Mesenchymal stem cell (in vitro differentiated cells and primary cell): ENCODE measurements around the gene IRAK1.

Experiments
- DNase-seq: peaks from one replicate; pipeline ENCODE4 v3.0.0-alpha.2; 2013
- H2AFZ ChIP-seq: one replicate; pipeline ENCODE4 v1.6.1; 2013; ENCODE audit warnings: low read depth, mild to moderate bottlenecking, control low read depth, inconsistent platforms, low read length, moderate library complexity
- H2AK5ac ChIP-seq: 2 replicates; pipeline ENCODE4 v1.6.1; 2013; ENCODE audit warnings: low read length, moderate library complexity, mild to moderate bottlenecking, inconsistent platforms; ENCODE audit not compliant: severe bottlenecking
- H2BK120ac ChIP-seq: one replicate; pipeline ENCODE4 v1.6.1; 2013; ENCODE audit warnings: low read depth, mild to moderate bottlenecking, inconsistent platforms, low read length, moderate library complexity
- H2BK12ac ChIP-seq, 2 experiments: one replicate each; pipeline ENCODE4 v1.6.1; 2013; ENCODE audit warnings: inconsistent platforms in 2 of 2, low read length in 2 of 2, mild to moderate bottlenecking in 2 of 2, moderate library complexity in 2 of 2, control low read depth in 1 of 2
- H2BK15ac ChIP-seq: one replicate; pipeline ENCODE4 v1.6.1; 2013; ENCODE audit warnings: mild to moderate bottlenecking, low read depth, inconsistent platforms; ENCODE audit not compliant: poor library complexity, severe bottlenecking
- H2BK5ac ChIP-seq: 2 replicates; pipeline ENCODE4 v1.6.1; 2013; ENCODE audit warnings: low read depth, mild to moderate bottlenecking, low read length, control low read depth, inconsistent platforms; ENCODE audit not compliant: poor library complexity, severe bottlenecking
- H3K14ac ChIP-seq, 2 experiments: one replicate each; pipeline ENCODE4 v1.6.1; 2013; ENCODE audit warnings: inconsistent platforms in 2 of 2, low read length in 2 of 2, control low read depth in 1 of 2, mild to moderate bottlenecking in 1 of 2, moderate library complexity in 1 of 2
- H3K18ac ChIP-seq, 2 experiments: one replicate each; pipeline ENCODE4 v1.6.1; 2013; ENCODE audit warnings: inconsistent platforms in 2 of 2, low read length in 2 of 2, control low read depth in 1 of 2, low read depth in 1 of 2, mild to moderate bottlenecking in 1 of 2
- H3K23ac ChIP-seq, 2 experiments: one replicate each; pipeline ENCODE4 v1.6.1; 2013; ENCODE audit warnings: inconsistent platforms in 2 of 2, low read length in 2 of 2, mild to moderate bottlenecking in 2 of 2, moderate library complexity in 2 of 2, control low read depth in 1 of 2
- H3K27ac ChIP-seq: 2 replicates; pipeline ENCODE4 v1.5.1; 2013; ENCODE audit warnings: mild to moderate bottlenecking, moderate library complexity, low read length, control low read depth, inconsistent platforms; ENCODE audit not compliant: poor library complexity, severe bottlenecking
- H3K27me3 ChIP-seq, 2 experiments: 2 replicates each; pipeline versions ENCODE4 v1.6.1 to v1.7.0; 2013; ENCODE audit warnings: low read length in 2 of 2, mild to moderate bottlenecking in 2 of 2, moderate library complexity in 2 of 2, control low read depth in 1 of 2, inconsistent platforms in 1 of 2; ENCODE audit not compliant: control insufficient read depth in 1 of 2, insufficient read depth in 1 of 2
- H3K36me3 ChIP-seq, 2 experiments: 2 replicates each; pipeline versions ENCODE4 v1.6.1 to v1.7.0; 2013; ENCODE audit warnings: low read length in 2 of 2, control low read depth in 1 of 2, inconsistent platforms in 1 of 2, low read depth in 1 of 2, mild to moderate bottlenecking in 1 of 2; ENCODE audit not compliant: insufficient read depth in 2 of 2, control insufficient read depth in 1 of 2
- H3K4ac ChIP-seq, 2 experiments: one replicate each; pipeline ENCODE4 v1.6.1; 2013; ENCODE audit warnings: inconsistent platforms in 2 of 2, low read length in 2 of 2, mild to moderate bottlenecking in 2 of 2, moderate library complexity in 2 of 2, control low read depth in 1 of 2, low read depth in 1 of 2
- H3K4me1 ChIP-seq: 2 replicates; pipeline ENCODE4 v1.6.1; 2013; ENCODE audit warnings: low read depth, low read length, control low read depth; ENCODE audit not compliant: control insufficient read depth, insufficient read depth
- H3K4me2 ChIP-seq: 2 replicates; pipeline ENCODE4 v1.6.1; 2013; ENCODE audit warnings: low read length, mild to moderate bottlenecking, inconsistent platforms; ENCODE audit not compliant: poor library complexity, severe bottlenecking
- H3K4me3 ChIP-seq, 2 experiments: 2 replicates each; pipeline versions ENCODE4 v1.5.1 to v1.7.0; 2013; ENCODE audit warnings: low read length in 2 of 2, mild to moderate bottlenecking in 2 of 2, control low read depth in 1 of 2, low read depth in 1 of 2; ENCODE audit not compliant: insufficient read depth in 1 of 2
- H3K79me1 ChIP-seq: replicated peaks from 2 replicates; pipeline ENCODE4 v1.6.1; 2013; ENCODE audit warnings: mild to moderate bottlenecking, control low read depth, low read length, inconsistent platforms; ENCODE audit not compliant: poor library complexity, severe bottlenecking
- H3K9ac ChIP-seq: 2 replicates; pipeline ENCODE4 v1.7.0; 2013; ENCODE audit warnings: mild to moderate bottlenecking, low read length, moderate library complexity
- H3K9me3 ChIP-seq: 2 replicates; pipeline ENCODE4 v1.7.0; 2013; ENCODE audit warnings: mild to moderate bottlenecking, low read length; ENCODE audit not compliant: control insufficient read depth
- H4K8ac ChIP-seq: one replicate; pipeline ENCODE4 v1.6.1; 2013; ENCODE audit warnings: inconsistent platforms, mild to moderate bottlenecking, low read length, moderate library complexity
- H4K91ac ChIP-seq: one replicate; pipeline ENCODE4 v1.6.1; 2013; ENCODE audit warnings: mild to moderate bottlenecking, low read length, inconsistent platforms
- WGBS: methylation state at CpG from one replicate; pipeline ENCODE4 v1.1.7; 2013; ENCODE audit warnings: mixed read lengths; 5-methylcytosine and 5-hydroxymethylcytosine counted together

IRAK1 gene

DNA sequence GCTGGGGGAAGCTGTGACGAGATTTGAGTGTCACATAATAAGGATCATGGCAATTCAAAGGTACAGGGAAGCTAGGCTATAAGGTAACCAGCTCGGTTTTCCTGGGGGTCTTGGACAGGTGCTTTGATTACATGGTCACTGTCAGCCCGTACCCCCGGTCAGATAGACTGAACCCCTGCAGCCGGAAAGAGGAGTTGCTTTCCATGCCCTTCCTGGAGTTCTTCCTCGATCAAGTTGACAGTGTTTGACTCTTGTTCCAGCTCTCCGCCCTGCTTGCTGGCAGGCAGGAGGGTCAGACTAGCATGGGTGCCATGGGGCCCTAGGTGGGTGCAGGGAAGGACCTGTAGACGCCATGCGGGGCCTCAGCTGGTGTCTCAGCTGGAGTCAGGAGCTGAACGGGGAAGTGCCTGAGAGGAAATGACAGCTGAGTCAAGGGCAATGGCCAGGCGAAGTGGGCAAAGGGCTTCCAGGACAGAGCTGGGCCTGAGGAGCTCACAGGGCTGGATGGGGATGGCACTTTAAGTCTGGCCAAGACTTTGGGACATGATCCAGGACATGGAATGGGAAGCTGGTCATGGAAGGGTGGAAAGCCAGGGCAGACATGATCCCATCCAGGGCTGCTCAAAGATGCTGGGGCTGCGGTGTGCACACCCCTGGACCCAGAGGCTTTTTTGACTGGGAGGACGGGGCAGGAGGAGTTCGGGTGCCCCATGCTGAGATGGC, 45.5 kb downstream of the IRAK1 start:
- Histone ChIP-seq H2BK12ac (no peak overlapping the region), H3K9me3 (no peaks in the 10 kb centered on the region), H3K4me3 (peak overlapping the region in 1 of 2 experiments; percentile 84), H2AFZ (no peak overlapping the region), H3K27ac (no peak overlapping the region), H3K23ac (no peak overlapping the region), H3K79me1 (no peaks in the 10 kb centered on the region), H4K91ac (no peak overlapping the region), H3K4ac (no peak overlapping the region), H3K4me1 (peaks cover 10% of the 10 kb centered on the region), H2AK5ac (no peak overlapping the region), H3K27me3 (no peaks in the 10 kb centered on the region), H2BK5ac (no peak overlapping the region), H3K14ac (no peak overlapping the region), H2BK120ac (no peak overlapping the region), H4K8ac (no peak overlapping the region), H3K18ac (no peak overlapping the region), H2BK15ac (no peak overlapping the region), H3K4me2 (no peak overlapping the region), H3K9ac (peak overlapping the region; percentile 98), H3K36me3 (peaks cover 0 to 3% of the 10 kb centered on the region in 2 experiments)
- DNase-seq: no peak
- 91% methylated on average over 14 of the region's 14 CpGs for WGBS

DNA sequence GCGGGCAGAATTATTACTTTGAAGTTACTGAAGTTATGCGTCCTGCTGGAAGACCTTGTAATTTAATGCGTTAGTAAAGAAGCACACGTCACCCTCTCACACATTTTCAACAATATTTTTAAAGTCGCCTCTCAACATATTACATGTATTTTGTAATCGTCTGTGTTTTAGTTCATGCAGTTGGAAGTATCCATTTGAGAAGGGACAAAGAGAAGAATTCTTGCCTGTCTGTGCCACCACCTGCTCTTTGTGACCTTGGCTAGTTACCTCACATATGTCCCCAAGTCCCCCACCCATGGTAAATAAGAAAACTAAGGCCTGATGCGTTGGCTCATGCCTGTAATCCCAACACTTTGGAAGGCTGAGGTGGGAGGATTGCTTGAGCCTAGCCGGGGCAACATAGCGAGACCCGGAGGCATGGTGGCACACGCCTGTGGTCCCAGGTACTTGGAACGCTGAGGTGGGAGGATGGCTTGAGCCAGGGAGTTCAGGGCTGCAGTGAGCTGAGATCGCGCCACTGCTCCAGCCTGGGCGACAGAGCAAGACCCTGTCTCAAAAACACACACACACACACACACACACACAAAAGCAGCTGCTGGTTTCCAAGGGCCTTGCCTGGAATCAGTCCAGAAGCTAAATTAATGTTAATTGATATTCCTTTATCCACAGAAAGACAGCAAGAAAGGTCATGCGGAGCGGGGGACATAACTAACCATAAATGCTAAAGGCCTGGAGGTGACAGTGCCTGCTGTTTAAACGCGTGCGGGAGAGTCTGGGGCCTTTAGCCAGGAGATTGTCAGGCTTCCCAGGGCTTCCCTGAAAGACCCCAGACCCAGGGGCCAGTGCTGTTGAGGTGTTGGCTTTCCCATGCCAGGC, 46.3 kb downstream of the IRAK1 start:
- H2AK5ac ChIP-seq: no peak overlapping the region
- H3K79me1 ChIP-seq: no peaks in the 10 kb centered on the region
- peak overlapping the region; percentile 84 to 87 for H3K4me3 ChIP-seq
- WGBS: 80% methylated on average over 9 of the region's 20 CpGs
- H3K23ac ChIP-seq: no peak overlapping the region
- H3K4ac ChIP-seq: peak overlapping the region in 1 of 2 experiments; percentile 86
- no peak overlapping the region for H2AFZ ChIP-seq
- H2BK12ac ChIP-seq: peak overlapping the region in 1 of 2 experiments; percentile 21
- no peak overlapping the region for H2BK5ac ChIP-seq
- H2BK120ac ChIP-seq: no peak overlapping the region
- H4K8ac ChIP-seq: peak overlapping the region; percentile 37
- peak overlapping the region; percentile 98 for H3K9ac ChIP-seq
- H2BK15ac ChIP-seq: no peak overlapping the region
- H3K14ac ChIP-seq: peak overlapping the region in 1 of 2 experiments; percentile 1
- no peaks in the 10 kb centered on the region for H3K27me3 ChIP-seq
- H3K36me3 ChIP-seq: peaks cover 0 to 4% of the 10 kb centered on the region in 2 experiments
- peaks cover 15% of the 10 kb centered on the region for H3K4me1 ChIP-seq
- H3K27ac ChIP-seq: peak overlapping the region; percentile 59
- DNase-seq: no peak
- no peak overlapping the region for H4K91ac ChIP-seq
- no peaks in the 10 kb centered on the region for H3K9me3 ChIP-seq
- peak overlapping the region in 1 of 2 experiments; percentile 70 for H3K18ac ChIP-seq
- H3K4me2 ChIP-seq: peak overlapping the region; percentile 44

DNA sequence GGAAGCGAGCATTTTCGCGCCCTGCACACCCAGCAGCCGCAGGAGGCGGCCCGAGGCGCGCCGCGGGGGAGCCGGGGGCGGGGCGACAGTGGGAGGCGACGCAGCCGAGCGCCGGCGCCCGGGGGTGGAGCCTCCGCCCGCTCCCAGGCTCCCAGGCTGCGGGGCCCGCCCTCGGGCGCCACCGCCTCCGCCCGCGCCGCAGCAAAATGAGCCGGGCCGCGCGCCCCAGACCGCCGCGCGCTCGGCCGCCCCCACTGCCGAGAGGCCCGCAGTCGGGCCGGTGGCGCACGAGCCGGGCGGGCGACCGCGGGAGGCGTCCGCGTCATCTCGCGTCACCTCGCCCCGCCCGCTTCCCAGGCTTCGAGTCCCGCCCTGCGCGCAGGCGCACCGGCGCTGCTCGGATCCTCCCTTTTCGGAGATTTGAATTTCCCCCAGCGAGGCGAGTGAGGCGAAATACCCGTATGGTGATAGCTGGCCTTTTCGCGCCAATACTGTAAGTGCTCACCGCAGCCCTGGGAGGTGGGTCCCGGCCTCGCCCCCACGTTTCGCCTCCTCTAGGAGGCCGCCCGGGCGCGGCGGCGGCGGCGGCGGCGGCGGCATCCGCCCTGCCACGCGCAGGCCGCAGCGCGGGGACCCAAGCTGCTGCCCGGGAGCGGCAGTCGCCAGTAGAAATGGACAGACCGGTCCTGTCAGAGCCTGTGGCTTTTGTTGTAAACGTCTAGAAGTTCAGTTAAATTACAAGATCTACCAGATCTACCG, 47.2 kb downstream of the IRAK1 start, which contains the start of gene TMEM187:
TMEM187 (plus strand) TSS at position 387 of the 759 bp plus-strand sequence. CDS start 9,309 bp downstream, outside the sequence.
- H4K91ac ChIP-seq: peak within 1 kb of the TSS; percentile 99
- peak within 1 kb of the TSS; percentile 54 for H3K4me2 ChIP-seq
- H3K36me3 ChIP-seq: peaks cover 0 to 9% of the 10 kb centered on the region in 2 experiments
- H4K8ac ChIP-seq: peak within 1 kb of the TSS; percentile 96
- WGBS: 0% methylated on average over 62 of the region's 103 CpGs
- no peaks in the 10 kb centered on the region for H3K79me1 ChIP-seq
- H3K4ac ChIP-seq: peak within 1 kb of the TSS; percentile 97 to 100
- H3K14ac ChIP-seq: peak within 1 kb of the TSS in 1 of 2 experiments; percentile 87
- DNase-seq: peak; percentile 85
- peak within 1 kb of the TSS; percentile 99 for H3K27ac ChIP-seq
- peaks cover 22% of the 10 kb centered on the region for H3K4me1 ChIP-seq
- H2BK12ac ChIP-seq: peak within 1 kb of the TSS in 1 of 2 experiments; percentile 21
- H2AK5ac ChIP-seq: no peak within 1 kb of the TSS
- peak within 1 kb of the TSS; percentile 68 for H2BK120ac ChIP-seq
- no peaks in the 10 kb centered on the region for H3K9me3 ChIP-seq
- H3K4me3 ChIP-seq: peak within 1 kb of the TSS; percentile 87 to 99
- peak within 1 kb of the TSS; percentile 98 for H3K9ac ChIP-seq
- peak within 1 kb of the TSS in 1 of 2 experiments; percentile 89 for H3K23ac ChIP-seq
- H2BK15ac ChIP-seq: peak within 1 kb of the TSS; percentile 67
- peak within 1 kb of the TSS; percentile 92 for H2BK5ac ChIP-seq
- peak within 1 kb of the TSS; percentile 91 to 96 for H3K18ac ChIP-seq
- H2AFZ ChIP-seq: peak within 1 kb of the TSS; percentile 42
- H3K27me3 ChIP-seq: no peaks in the 10 kb centered on the region
